ENCODE data around the gene STRA6.
"Not testable (repeated sequence)": the region's sequence is repeated elsewhere in the genome, so short reads cannot be mapped to it uniquely, and the experiment has no call there.

The STRA6 gene

GRCh38 chr15:74173380-74174218 lies 29.0 kb downstream of the STRA6 start, which contains the start of gene ISLR:
Gene ISLR, plus strand, starts transcription at chr15:74173710. Its CDS starts 1,149 bp downstream, at chr15:74174859.
- peak within 1 kb of the TSS; percentile 54 to 61 for H3K27ac ChIP-seq (ENCODE audit: low read depth in 2 of 2, low read length in 2 of 2)
- peaks cover 0 to 2% of the 10 kb centered on the region in 2 donors for H3K4me1 ChIP-seq (ENCODE audit: control insufficient read depth in 2 of 2, insufficient read depth in 2 of 2, low read length in 2 of 2)
- peak within 1 kb of the TSS in 1 of 2 donors; percentile 39 for H3K9ac ChIP-seq (ENCODE audit: low read depth in 1 of 2, low read length in 2 of 2)

GRCh38 chr15:74172701-74173379 lies 29.7 kb downstream of the STRA6 start:
- Histone ChIP-seq H3K27me3 (ENCODE audit: control insufficient read depth in 2 of 2, insufficient read depth in 2 of 2, low read length in 2 of 2) (no peaks in the 10 kb centered on the region), H3K36me3 (ENCODE audit: control insufficient read depth in 2 of 2, insufficient read depth in 2 of 2, low read length in 2 of 2) (no peaks in the 10 kb centered on the region), H3K27ac (ENCODE audit: low read depth in 2 of 2, low read length in 2 of 2) (peak overlapping the region; percentile 54 to 61), H3K9ac (ENCODE audit: low read depth in 1 of 2, low read length in 2 of 2) (no peak overlapping the region), H3K4me1 (ENCODE audit: control insufficient read depth in 2 of 2, insufficient read depth in 2 of 2, low read length in 2 of 2) (peaks cover 0 to 2% of the 10 kb centered on the region in 2 donors), H3K4me3 (ENCODE audit: low read length in 2 of 2) (no peak overlapping the region), H3K9me3 (ENCODE audit: control insufficient read depth in 2 of 2, low read length in 2 of 2) (no peaks in the 10 kb centered on the region)

More at GRCh38 chr15:74173380-74174218, 29.0 kb downstream of the STRA6 start, which contains the start of gene ISLR:
- Histone ChIP-seq H3K27me3 (ENCODE audit: control insufficient read depth in 2 of 2, insufficient read depth in 2 of 2, low read length in 2 of 2) (no peaks in the 10 kb centered on the region), H3K4me3 (ENCODE audit: low read length in 2 of 2) (peak within 1 kb of the TSS; percentile 37 to 46), H3K36me3 (ENCODE audit: control insufficient read depth in 2 of 2, insufficient read depth in 2 of 2, low read length in 2 of 2) (no peaks in the 10 kb centered on the region), H3K9me3 (ENCODE audit: control insufficient read depth in 2 of 2, low read length in 2 of 2) (no peaks in the 10 kb centered on the region)

- Histone ChIP-seq H3K27ac (ENCODE audit: low read depth in 2 of 2, low read length in 2 of 2) (no peak overlapping the region), H3K36me3 (ENCODE audit: control insufficient read depth in 2 of 2, insufficient read depth in 2 of 2, low read length in 2 of 2) (no peaks in the 10 kb centered on the region), H3K9ac (ENCODE audit: low read depth in 1 of 2, low read length in 2 of 2) (no peak overlapping the region), H3K27me3 (ENCODE audit: control insufficient read depth in 2 of 2, insufficient read depth in 2 of 2, low read length in 2 of 2) (no peaks in the 10 kb centered on the region), H3K4me3 (ENCODE audit: low read length in 2 of 2) (no peak overlapping the region), H3K4me1 (ENCODE audit: control insufficient read depth in 2 of 2, insufficient read depth in 2 of 2, low read length in 2 of 2) (peaks cover 0 to 2% of the 10 kb centered on the region in 2 donors), H3K9me3 (ENCODE audit: control insufficient read depth in 2 of 2, low read length in 2 of 2) (no peaks in the 10 kb centered on the region)
Observed at GRCh38 chr15:74171965-74172541, 30.5 kb downstream of the STRA6 start.

- H3K9me3 ChIP-seq (ENCODE audit: control insufficient read depth in 2 of 2, low read length in 2 of 2), result no peaks in the 10 kb centered on the region
- no peak overlapping the region for H3K9ac ChIP-seq (ENCODE audit: low read depth in 1 of 2, low read length in 2 of 2)
- H3K4me3 ChIP-seq (ENCODE audit: low read length in 2 of 2), result no peak overlapping the region
- no peak overlapping the region for H3K27ac ChIP-seq (ENCODE audit: low read depth in 2 of 2, low read length in 2 of 2)
- H3K4me1 ChIP-seq (ENCODE audit: control insufficient read depth in 2 of 2, insufficient read depth in 2 of 2, low read length in 2 of 2), result peaks cover 0 to 2% of the 10 kb centered on the region in 2 donors
- H3K36me3 ChIP-seq (ENCODE audit: control insufficient read depth in 2 of 2, insufficient read depth in 2 of 2, low read length in 2 of 2), result no peaks in the 10 kb centered on the region
- H3K27me3 ChIP-seq (ENCODE audit: control insufficient read depth in 2 of 2, insufficient read depth in 2 of 2, low read length in 2 of 2), result no peaks in the 10 kb centered on the region
Observed at GRCh38 chr15:74170875-74171578, 31.6 kb downstream of the STRA6 start.

GRCh38 chr15:74170071-74170844 lies 32.3 kb downstream of the STRA6 start:
- Histone ChIP-seq H3K36me3 (ENCODE audit: control insufficient read depth in 2 of 2, insufficient read depth in 2 of 2, low read length in 2 of 2) (no peaks in the 10 kb centered on the region), H3K4me1 (ENCODE audit: control insufficient read depth in 2 of 2, insufficient read depth in 2 of 2, low read length in 2 of 2) (no peaks in the 10 kb centered on the region), H3K9me3 (ENCODE audit: control insufficient read depth in 2 of 2, low read length in 2 of 2) (no peaks in the 10 kb centered on the region), H3K27me3 (ENCODE audit: control insufficient read depth in 2 of 2, insufficient read depth in 2 of 2, low read length in 2 of 2) (no peaks in the 10 kb centered on the region), H3K4me3 (ENCODE audit: low read length in 2 of 2) (no peak overlapping the region), H3K27ac (ENCODE audit: low read depth in 2 of 2, low read length in 2 of 2) (no peak overlapping the region), H3K9ac (ENCODE audit: low read depth in 1 of 2, low read length in 2 of 2) (no peak overlapping the region)

- Histone ChIP-seq H3K9ac (ENCODE audit: low read depth in 1 of 2, low read length in 2 of 2) (no peak overlapping the region), H3K36me3 (ENCODE audit: control insufficient read depth in 2 of 2, insufficient read depth in 2 of 2, low read length in 2 of 2) (no peaks in the 10 kb centered on the region), H3K4me1 (ENCODE audit: control insufficient read depth in 2 of 2, insufficient read depth in 2 of 2, low read length in 2 of 2) (no peaks in the 10 kb centered on the region)
Observed at GRCh38 chr15:74168711-74169126, 33.9 kb downstream of the STRA6 start.

GRCh38 chr15:74167891-74168331 lies 34.7 kb downstream of the STRA6 start:
- Histone ChIP-seq H3K27ac (ENCODE audit: low read depth in 2 of 2, low read length in 2 of 2) (no peak overlapping the region), H3K27me3 (ENCODE audit: control insufficient read depth in 2 of 2, insufficient read depth in 2 of 2, low read length in 2 of 2) (no peaks in the 10 kb centered on the region), H3K9ac (ENCODE audit: low read depth in 1 of 2, low read length in 2 of 2) (no peak overlapping the region), H3K4me1 (ENCODE audit: control insufficient read depth in 2 of 2, insufficient read depth in 2 of 2, low read length in 2 of 2) (no peaks in the 10 kb centered on the region), H3K4me3 (ENCODE audit: low read length in 2 of 2) (no peak overlapping the region), H3K9me3 (ENCODE audit: control insufficient read depth in 2 of 2, low read length in 2 of 2) (no peaks in the 10 kb centered on the region), H3K36me3 (ENCODE audit: control insufficient read depth in 2 of 2, insufficient read depth in 2 of 2, low read length in 2 of 2) (no peaks in the 10 kb centered on the region)

More at GRCh38 chr15:74168711-74169126, 33.9 kb downstream of the STRA6 start:
- H3K27ac ChIP-seq (ENCODE audit: low read depth in 2 of 2, low read length in 2 of 2), result no peak overlapping the region
- H3K9me3 ChIP-seq (ENCODE audit: control insufficient read depth in 2 of 2, low read length in 2 of 2), result no peaks in the 10 kb centered on the region
- no peak overlapping the region for H3K4me3 ChIP-seq (ENCODE audit: low read length in 2 of 2)
- no peaks in the 10 kb centered on the region for H3K27me3 ChIP-seq (ENCODE audit: control insufficient read depth in 2 of 2, insufficient read depth in 2 of 2, low read length in 2 of 2)

- Histone ChIP-seq H3K27ac (ENCODE audit: low read depth in 2 of 2, low read length in 2 of 2) (no peak overlapping the region), H3K9ac (ENCODE audit: low read depth in 1 of 2, low read length in 2 of 2) (no peak overlapping the region), H3K9me3 (ENCODE audit: control insufficient read depth in 2 of 2, low read length in 2 of 2) (no peaks in the 10 kb centered on the region), H3K36me3 (ENCODE audit: control insufficient read depth in 2 of 2, insufficient read depth in 2 of 2, low read length in 2 of 2) (no peaks in the 10 kb centered on the region), H3K4me1 (ENCODE audit: control insufficient read depth in 2 of 2, insufficient read depth in 2 of 2, low read length in 2 of 2) (no peaks in the 10 kb centered on the region), H3K4me3 (ENCODE audit: low read length in 2 of 2) (no peak overlapping the region), H3K27me3 (ENCODE audit: control insufficient read depth in 2 of 2, insufficient read depth in 2 of 2, low read length in 2 of 2) (no peaks in the 10 kb centered on the region)
Observed at GRCh38 chr15:74165461-74165860, 37.1 kb downstream of the STRA6 start.

- not testable (repeated sequence) for H3K4me3 ChIP-seq (ENCODE audit: low read length in 2 of 2); H3K9me3 ChIP-seq (ENCODE audit: control insufficient read depth in 2 of 2, low read length in 2 of 2); H3K27me3 ChIP-seq (ENCODE audit: control insufficient read depth in 2 of 2, insufficient read depth in 2 of 2, low read length in 2 of 2); H3K9ac ChIP-seq (ENCODE audit: low read depth in 1 of 2, low read length in 2 of 2); H3K4me1 ChIP-seq (ENCODE audit: control insufficient read depth in 2 of 2, insufficient read depth in 2 of 2, low read length in 2 of 2); H3K27ac ChIP-seq (ENCODE audit: low read depth in 2 of 2, low read length in 2 of 2); H3K36me3 ChIP-seq (ENCODE audit: control insufficient read depth in 2 of 2, insufficient read depth in 2 of 2, low read length in 2 of 2)
Observed at GRCh38 chr15:74162195-74162536, 40.4 kb downstream of the STRA6 start.
